SK-N-MC (cell line): ENCODE measurements around the gene SRGAP1.

ENCODE experiments used
- FOXP2 ChIP-seq: optimal IDR thresholded peaks from 2 replicates; pipeline ENCODE3; 2011; ENCODE audit warnings: mild to moderate bottlenecking, moderate library complexity; ENCODE audit not compliant: insufficient read depth; ENCODE audit errors: extremely low read length, control extremely low read depth
- POLR2AphosphoS5 ChIP-seq: IDR thresholded peaks from 2 replicates; pipeline ENCODE4 v1.6.1; 2012; ENCODE audit warnings: mild to moderate bottlenecking, low read depth, low read length, borderline replicate concordance

DNA sequence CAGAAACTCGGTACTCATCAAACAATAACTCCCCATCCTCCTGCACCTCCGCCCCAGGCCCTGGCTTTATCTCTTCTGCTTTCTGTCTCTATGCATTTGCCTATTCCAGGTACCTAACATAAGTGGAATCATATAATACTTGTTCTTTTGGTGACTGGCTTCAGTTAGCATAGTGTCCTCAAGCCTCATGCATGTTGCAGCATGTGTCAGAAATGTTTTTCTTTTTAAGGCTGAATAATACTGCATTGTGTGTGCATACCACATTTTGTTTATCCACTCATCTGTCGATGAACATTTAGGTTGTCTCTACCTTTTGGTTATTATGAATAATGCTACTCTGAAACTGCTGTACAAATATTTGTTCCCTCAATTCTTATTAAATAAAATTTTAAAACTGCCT, 260.5 kb downstream of the SRGAP1 start:
- TF ChIP-seq POLR2AphosphoS5 (no peak), FOXP2 (no peak)
